Central memory CD8-positive, alpha-beta T cell (primary cell): ENCODE data around the gene GRK4.
"Not testable (repeated sequence)": the region's sequence is repeated elsewhere in the genome, so short reads cannot be mapped to it uniquely, and the experiment has no call there.

Experiments
- ATAC-seq: fragments of 150-1000 bp; cut with Tn5 transposase; replicated peaks from 2 replicates; pipeline ENCODE4 v1.10.0; 2022; ENCODE audit warnings: mild to moderate bottlenecking, moderate FRiP score, moderate number of reproducible peaks; ENCODE audit not compliant: poor library complexity, severe bottlenecking; ENCODE audit errors: extremely low read depth
- DNase-seq, 2 donors: peaks; one replicate each; pipeline ENCODE4 v3.0.0; 2021; ENCODE audit warnings: low spot score in 2 of 2
- H3K27ac Mint-ChIP-seq: one replicate; pipeline ENCODE4 v1.8.0; 2022; ENCODE audit warnings: low read depth, mild to moderate bottlenecking, moderate library complexity, mixed read lengths
- H3K27me3 Mint-ChIP-seq: one replicate; pipeline ENCODE4 v1.8.0; 2022; ENCODE audit warnings: mixed read lengths
- H3K36me3 Mint-ChIP-seq: one replicate; pipeline ENCODE4 v1.8.0; 2022; ENCODE audit warnings: mild to moderate bottlenecking, moderate library complexity, mixed read lengths; ENCODE audit not compliant: insufficient read depth
- H3K4me1 Mint-ChIP-seq: one replicate; pipeline ENCODE4 v1.8.0; 2022; ENCODE audit warnings: mixed read lengths
- H3K4me3 Mint-ChIP-seq: one replicate; pipeline ENCODE4 v1.8.0; 2022; ENCODE audit warnings: mild to moderate bottlenecking, moderate library complexity, mixed read lengths
- H3K9me3 Mint-ChIP-seq: one replicate; pipeline ENCODE4 v1.8.0; 2022; ENCODE audit warnings: mixed read lengths

Gene GRK4

DNA sequence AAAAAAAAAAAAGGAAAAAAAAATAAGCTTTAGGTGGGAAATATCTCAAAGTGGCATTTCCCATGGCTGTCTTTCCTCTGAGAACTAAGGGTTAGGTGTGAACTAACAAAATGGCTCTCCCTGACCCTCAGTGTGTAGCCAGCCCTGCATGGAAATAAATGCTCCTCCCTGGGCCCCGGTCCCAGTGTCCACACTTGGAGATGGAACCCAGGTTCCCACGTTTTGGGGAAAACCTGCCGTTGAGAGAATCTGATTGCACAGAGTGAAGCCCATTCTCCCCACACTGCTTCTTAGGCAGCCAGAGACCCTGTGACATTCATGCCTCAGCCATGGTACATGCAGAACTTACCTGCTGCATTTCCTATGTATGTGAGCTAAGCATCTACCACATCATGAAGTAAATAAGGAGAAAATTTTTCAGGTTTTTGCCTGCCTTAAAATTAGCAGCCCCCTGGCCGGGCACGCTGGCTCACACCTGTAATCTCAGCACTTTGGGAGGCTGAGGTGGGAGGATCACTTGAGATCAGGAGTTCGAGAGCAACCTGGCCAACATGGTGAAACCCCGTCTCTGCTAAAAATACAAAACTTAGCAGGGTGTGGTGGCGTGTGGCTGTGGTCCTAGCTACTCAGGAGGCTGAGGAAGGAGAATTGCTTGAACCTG is 76.5 kb downstream of the GRK4 start:
- ATAC-seq (no peak), DNase-seq (no peak)
- peaks cover 19% of the 10 kb centered on the region for H3K4me1 Mint-ChIP-seq
- H3K36me3 Mint-ChIP-seq: peaks cover 7% of the 10 kb centered on the region
- H3K27me3 Mint-ChIP-seq: peaks cover 31% of the 10 kb centered on the region
- no peaks in the 10 kb centered on the region for H3K9me3 Mint-ChIP-seq
- no peak overlapping the region for H3K4me3 Mint-ChIP-seq
- no peak overlapping the region for H3K27ac Mint-ChIP-seq

DNA sequence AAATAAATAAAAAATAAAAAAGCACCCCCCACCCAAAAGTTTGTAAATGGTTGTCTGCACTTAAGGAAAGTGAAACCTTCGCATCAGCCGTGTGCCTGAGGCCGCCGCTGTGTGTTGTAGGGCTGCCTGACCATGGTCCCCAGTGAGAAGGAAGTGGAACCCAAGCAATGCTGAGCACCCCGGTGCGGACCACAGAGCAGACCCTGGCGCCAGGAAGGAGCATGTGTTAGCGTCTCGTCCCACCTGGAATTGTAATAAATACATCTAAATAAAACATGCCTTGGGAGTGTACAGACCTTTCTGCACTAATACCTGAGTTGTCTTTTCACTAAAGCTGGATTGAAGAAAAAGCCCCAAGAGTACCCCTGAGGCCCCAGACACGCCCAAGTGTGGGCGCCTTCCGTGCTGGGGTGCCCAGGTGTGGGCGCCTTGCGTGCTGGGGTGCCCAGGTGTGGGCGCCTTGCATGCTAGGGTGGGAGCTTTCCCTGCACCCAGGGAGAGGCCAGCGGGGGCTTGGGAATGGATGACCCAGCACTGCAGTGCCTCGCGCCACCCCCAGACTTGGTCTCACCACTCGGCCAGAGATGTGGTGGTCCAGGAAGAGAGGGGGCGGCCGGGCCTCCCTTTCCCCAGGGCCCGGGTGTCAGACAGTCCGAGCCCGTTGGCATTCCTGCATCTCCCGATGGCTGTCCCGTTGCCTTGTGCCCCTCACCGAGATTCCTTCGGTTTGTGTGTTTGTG is 77.3 kb downstream of the GRK4 start:
- H3K4me3 Mint-ChIP-seq: peak overlapping the region; percentile 77
- DNase-seq (no peak), ATAC-seq (no peak)
- H3K27me3 Mint-ChIP-seq: peaks cover 29% of the 10 kb centered on the region
- H3K36me3 Mint-ChIP-seq: peaks cover 12% of the 10 kb centered on the region
- H3K9me3 Mint-ChIP-seq: no peaks in the 10 kb centered on the region
- H3K27ac Mint-ChIP-seq: no peak overlapping the region
- peaks cover 27% of the 10 kb centered on the region for H3K4me1 Mint-ChIP-seq

DNA sequence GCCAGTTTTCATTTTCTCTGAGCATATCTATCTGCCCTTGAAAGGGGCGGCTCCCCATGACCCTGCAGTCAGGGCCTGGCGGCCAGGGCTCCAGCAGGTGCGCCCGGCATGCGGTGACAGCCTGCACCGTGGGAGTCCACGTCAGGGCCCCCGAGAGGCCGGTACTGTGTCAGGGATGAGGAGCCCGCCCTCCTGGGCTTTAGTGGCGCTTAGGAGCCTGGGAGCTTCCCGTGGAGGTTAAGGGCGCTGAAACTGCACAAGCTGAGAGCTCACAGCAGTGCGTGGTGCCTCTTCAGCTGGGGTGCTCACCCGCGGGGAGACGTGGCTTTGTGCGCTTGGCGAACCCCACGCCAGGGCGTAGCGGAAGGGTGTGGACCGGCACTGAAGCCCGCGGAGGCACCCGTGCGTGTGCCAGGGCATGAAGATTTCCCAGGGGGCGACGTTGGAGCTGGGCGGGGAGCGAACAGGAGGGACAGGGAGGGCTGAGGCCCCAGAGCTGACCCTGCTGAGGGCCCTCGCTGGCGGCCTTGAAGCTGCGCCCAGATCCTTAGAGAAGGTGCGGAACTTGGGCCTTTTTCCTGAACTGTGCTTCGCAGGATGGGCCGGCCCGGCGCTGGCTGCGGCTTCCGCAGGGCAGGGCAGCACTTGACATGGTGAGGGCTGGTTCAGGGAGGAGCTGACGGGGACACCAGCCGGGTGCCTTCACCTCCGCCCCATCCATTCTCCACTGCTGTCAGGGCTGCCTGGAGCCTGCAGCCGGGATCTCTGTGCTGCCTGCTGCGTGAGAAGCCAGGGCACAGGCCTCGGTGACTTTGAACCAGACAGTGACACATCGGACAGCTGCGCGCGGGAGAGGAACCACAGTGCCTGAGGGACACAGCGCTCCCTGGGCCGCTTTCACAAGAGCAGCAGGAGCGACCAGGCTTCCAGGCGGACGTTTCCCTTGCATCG is 78.1 kb downstream of the GRK4 start:
- peak overlapping the region; percentile 77 for H3K4me3 Mint-ChIP-seq

DNA sequence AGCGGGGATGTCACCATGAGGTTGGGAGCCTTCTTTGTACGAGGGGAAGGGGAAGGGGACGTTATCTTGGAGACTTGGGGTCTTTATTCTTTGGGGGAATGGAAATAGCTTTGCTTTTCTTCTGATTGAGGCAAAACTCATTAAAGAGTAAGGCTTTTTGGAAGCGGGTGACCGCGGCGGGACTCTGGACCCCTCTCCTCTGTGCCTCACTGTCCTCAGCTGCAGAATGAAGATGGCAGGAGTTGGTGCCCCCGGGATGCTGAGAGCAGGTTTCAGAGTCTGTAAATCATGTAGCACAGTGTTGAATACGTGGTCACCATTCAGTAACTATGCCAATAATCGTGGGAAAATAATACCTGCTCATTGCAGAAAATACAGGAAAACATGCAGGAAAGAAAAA is 78.9 kb downstream of the GRK4 start:
- H3K36me3 Mint-ChIP-seq: peaks cover 9% of the 10 kb centered on the region
- peak overlapping the region; percentile 77 for H3K27ac Mint-ChIP-seq
- DNase-seq (no peak), ATAC-seq (no peak)
- no peaks in the 10 kb centered on the region for H3K9me3 Mint-ChIP-seq
- peak overlapping the region; percentile 77 for H3K4me3 Mint-ChIP-seq
- peaks cover 30% of the 10 kb centered on the region for H3K4me1 Mint-ChIP-seq
- peaks cover 14% of the 10 kb centered on the region for H3K27me3 Mint-ChIP-seq

More for the DNA sequence above, 78.1 kb downstream of the GRK4 start:
- peak overlapping the region; percentile 77 for H3K27ac Mint-ChIP-seq
- no peaks in the 10 kb centered on the region for H3K9me3 Mint-ChIP-seq
- H3K27me3 Mint-ChIP-seq: peaks cover 21% of the 10 kb centered on the region
- H3K4me1 Mint-ChIP-seq: peaks cover 34% of the 10 kb centered on the region
- H3K36me3 Mint-ChIP-seq: peaks cover 12% of the 10 kb centered on the region
- DNase-seq: no peak
- peak; percentile 31 for ATAC-seq

DNA sequence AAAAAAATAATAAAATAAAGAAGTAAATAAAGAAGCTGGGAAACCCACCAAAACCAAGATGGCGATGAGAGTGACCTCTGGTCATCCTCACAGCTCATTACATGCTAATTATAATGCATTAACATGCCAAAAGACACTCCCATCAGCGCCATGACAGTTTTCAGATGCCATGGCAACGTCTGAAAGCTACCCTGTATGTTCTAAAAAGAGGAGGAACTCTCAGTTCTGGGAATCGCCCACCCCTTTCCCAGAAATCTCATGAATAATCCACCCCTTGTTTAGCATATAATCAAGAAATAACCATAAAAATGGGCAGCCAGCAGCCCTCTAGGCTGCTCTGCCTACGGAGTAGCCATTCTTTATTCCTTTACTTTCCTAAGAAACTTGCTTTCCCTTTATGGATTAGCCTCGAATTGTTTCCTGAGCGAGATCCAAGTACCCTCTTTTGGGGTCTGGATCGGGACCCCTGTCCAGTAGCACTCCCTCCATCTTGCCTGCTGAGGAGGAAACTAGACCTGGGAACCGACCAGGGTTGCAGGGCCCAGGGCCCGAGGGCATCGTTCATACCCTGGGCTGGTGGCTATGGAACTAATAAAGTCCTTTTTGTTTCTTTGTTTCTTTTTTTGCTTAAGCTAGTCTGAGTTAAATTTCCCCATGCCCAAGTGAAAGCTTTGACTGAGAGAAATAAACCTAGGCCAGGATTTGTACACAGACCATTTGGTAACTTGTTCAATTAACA is 80.1 kb downstream of the GRK4 start:
- Mint-ChIP-seq H3K36me3 (peaks cover 9% of the 10 kb centered on the region), H3K27ac (no peak overlapping the region), H3K27me3 (peaks cover 2% of the 10 kb centered on the region), H3K4me3 (no peak overlapping the region), H3K4me1 (peaks cover 28% of the 10 kb centered on the region), H3K9me3 (no peaks in the 10 kb centered on the region)
- no peak for DNase-seq
- ATAC-seq: no peak

DNA sequence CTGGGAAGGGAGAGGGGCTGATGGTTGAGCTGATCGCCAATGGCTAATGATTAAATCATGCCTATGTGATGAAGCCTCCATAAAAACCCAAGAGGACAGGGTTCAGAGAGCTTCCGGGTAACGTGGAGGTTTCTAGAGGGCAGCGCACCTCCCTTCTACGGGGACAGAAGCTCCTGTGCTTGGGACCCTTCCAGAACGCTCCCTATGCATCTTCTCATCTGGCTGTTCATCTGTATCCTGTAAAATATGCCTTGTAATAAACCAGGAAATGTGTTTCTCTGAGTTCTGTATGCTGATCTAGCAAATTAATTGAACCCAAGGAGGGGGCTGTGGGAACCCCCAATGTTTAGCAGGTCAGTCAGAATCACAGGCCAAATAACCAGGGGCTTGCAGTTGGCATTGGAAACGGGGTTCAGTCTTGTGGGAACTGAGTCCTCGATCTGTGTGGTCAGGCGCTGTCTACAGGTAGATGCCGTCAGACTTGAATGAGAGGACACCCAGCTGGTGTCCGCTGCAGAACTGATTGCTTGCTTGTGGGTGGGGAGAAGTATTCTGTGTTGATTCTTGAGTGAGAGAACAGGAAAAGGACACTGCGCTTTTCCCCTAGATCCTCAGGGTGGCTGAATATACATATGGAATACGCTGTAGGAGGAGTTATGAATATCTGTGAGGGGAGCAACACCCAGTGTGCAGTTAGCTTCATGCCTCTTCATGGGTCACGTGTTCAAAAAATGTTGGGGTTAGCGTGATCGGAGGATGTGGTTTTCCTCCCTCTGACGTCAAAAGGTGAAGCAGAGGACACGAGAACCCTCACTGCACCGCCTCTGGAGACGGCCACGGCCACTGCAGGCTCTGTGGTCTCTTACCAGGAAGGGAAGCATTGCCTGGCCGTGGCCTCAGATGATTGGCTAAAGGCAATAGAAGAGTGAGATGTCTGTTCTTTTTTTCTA is 81.8 kb downstream of the GRK4 start:
- ATAC-seq: peak; percentile 77
- H3K9me3 Mint-ChIP-seq: no peaks in the 10 kb centered on the region
- peaks cover 28% of the 10 kb centered on the region for H3K4me1 Mint-ChIP-seq
- H3K36me3 Mint-ChIP-seq: peaks cover 9% of the 10 kb centered on the region
- peak overlapping the region; percentile 53 for H3K4me3 Mint-ChIP-seq
- DNase-seq: peak; percentile 60 to 81
- peak overlapping the region; percentile 91 for H3K27ac Mint-ChIP-seq
- no peaks in the 10 kb centered on the region for H3K27me3 Mint-ChIP-seq

DNA sequence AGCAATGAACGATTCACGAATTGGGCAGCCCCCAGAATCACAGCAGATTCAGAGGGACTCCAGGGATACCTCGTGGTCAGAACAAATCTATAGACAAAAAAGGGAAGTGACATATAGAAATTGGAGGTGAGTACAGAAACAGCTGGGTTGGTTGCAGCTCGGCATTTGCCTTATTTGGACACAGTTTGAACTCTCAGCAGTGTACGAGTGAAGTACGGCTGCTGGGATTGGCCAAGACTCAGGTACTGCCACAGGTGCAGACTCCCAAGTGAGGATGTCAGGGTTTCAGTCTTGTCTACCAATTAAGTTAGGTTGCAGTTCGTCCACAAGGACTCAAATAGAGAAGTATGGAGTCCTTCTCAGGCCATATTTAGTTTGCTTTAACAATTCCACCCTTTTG is 82.8 kb downstream of the GRK4 start:
- Mint-ChIP-seq H3K9me3 (no peaks in the 10 kb centered on the region), H3K27me3 (no peaks in the 10 kb centered on the region), H3K27ac (peak overlapping the region; percentile 91), H3K4me3 (no peak overlapping the region), H3K36me3 (peaks cover 9% of the 10 kb centered on the region), H3K4me1 (peaks cover 28% of the 10 kb centered on the region)
- DNase-seq: no peak
- ATAC-seq: no peak

DNA sequence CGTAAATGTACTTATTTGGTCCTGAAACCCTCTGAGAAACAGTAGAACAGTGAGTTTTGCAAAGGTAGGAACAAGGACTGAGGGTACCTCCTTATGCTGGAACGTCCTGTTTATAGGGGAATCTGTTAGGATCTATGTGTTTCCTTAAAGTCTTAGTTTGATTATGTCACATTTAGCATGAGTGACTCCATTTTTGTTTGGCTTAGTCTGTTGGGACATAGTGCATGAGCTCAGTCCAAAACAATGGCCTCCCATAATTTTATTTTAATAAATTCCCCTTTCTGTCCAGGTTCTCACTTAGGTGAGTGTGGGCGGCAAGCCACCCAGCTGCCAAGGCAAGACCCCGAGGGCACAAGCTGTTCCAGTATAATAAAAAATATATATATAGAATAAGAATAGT is 83.3 kb downstream of the GRK4 start:
- Mint-ChIP-seq H3K27ac (peak overlapping the region; percentile 72), H3K4me3 (peak overlapping the region; percentile 69)

DNA sequence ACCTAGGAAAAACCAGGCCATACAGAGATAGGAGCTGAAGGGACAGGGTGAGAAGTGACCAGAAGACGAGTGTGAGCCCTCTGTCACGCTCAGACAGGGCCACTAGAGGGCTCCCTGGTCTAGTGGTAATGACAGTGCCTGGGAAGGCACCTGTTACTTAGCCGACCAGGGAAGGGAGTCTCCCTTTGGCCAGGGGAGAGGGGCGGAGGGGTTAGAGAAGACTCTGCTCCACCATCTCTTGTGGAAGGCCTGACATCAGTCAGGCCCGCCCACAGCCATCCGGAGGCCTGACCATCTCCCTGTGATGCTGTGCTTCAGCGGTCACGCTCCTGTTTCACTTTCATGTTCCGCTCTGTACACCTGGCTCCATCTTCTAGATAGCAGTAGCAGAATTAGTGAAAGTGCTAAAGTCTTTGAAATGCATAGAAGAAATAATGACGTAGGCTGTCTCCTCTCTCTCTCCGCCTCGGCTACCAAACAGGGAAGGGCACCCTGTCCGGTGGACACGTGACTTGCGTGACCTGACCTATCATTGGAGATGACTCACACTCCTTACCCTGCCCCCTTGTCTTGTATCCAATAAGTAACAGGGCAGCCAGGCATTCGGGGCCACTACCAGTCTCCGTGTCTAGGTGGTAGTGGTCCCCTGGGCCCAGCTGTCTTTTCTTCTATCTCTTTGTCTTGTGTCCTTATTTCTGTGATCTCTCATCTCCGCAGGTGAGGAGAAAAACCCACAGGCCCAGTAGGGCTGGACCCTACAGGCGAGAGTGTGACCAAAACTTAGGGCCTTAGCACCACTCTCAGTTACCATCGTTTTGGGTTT is 84.3 kb downstream of the GRK4 start:
- peak overlapping the region; percentile 69 for H3K4me3 Mint-ChIP-seq
- peaks cover 28% of the 10 kb centered on the region for H3K4me1 Mint-ChIP-seq
- ATAC-seq (peak; percentile 56), DNase-seq (peak; percentile 47 to 67)
- H3K27me3 Mint-ChIP-seq: no peaks in the 10 kb centered on the region
- no peaks in the 10 kb centered on the region for H3K9me3 Mint-ChIP-seq
- peak overlapping the region; percentile 72 for H3K27ac Mint-ChIP-seq
- peaks cover 6% of the 10 kb centered on the region for H3K36me3 Mint-ChIP-seq

More for the DNA sequence above, 83.3 kb downstream of the GRK4 start:
- DNase-seq (no peak), ATAC-seq (no peak)
- H3K9me3 Mint-ChIP-seq: no peaks in the 10 kb centered on the region
- peaks cover 9% of the 10 kb centered on the region for H3K36me3 Mint-ChIP-seq
- H3K27me3 Mint-ChIP-seq: no peaks in the 10 kb centered on the region
- peaks cover 28% of the 10 kb centered on the region for H3K4me1 Mint-ChIP-seq

DNA sequence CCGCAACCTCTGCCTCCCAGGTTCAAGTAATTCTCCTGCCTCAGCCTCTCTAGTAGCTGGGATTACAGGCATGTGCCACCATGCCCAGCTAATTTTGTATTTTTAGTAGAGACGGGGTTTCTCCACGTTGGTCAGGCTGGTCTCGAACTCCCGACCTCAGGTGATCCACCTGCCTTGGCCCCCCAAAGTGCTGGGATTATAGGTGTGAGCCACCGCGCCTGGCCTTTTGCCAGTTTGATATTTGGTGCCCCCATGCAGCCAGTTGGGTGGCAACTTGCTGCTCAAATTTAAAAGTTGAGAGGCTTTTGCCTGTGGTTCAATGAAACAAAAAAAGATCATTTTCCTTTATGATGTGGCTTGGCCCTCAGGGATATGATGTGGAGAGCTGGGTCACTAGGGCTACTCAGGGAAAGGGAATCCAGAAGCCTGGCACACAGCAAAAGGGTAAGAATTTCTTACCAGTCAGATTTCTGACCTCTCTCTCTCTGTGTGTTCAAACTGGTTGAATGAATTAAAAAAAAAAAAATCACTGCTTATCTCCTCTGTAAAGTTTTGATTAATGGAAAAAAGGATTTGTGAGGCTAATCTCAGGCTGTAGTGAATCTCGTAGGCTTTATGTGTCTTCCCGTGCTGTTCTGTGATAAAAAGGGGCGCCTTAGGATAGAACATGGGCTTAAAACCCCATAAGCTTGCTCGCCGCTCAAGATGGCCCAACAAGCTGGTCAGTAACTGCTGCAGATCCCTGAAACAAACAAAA is 87.9 kb downstream of the GRK4 start:
- not testable (repeated sequence) for H3K27ac Mint-ChIP-seq, H3K9me3 Mint-ChIP-seq, H3K36me3 Mint-ChIP-seq, ATAC-seq, DNase-seq, H3K4me3 Mint-ChIP-seq, H3K27me3 Mint-ChIP-seq, H3K4me1 Mint-ChIP-seq
